ENCODE data around the gene GTF2H1. TPM values are rescaled to one million over a fixed set of nuclear protein-coding genes. Genes with fewer than 3 reads are reported as not detected.
A peak's percentile ranks its signal among the peaks of the same experiment; 100 is the strongest.

Gene GTF2H1
- total RNA-seq, 1 donor: 123 TPM

DNA sequence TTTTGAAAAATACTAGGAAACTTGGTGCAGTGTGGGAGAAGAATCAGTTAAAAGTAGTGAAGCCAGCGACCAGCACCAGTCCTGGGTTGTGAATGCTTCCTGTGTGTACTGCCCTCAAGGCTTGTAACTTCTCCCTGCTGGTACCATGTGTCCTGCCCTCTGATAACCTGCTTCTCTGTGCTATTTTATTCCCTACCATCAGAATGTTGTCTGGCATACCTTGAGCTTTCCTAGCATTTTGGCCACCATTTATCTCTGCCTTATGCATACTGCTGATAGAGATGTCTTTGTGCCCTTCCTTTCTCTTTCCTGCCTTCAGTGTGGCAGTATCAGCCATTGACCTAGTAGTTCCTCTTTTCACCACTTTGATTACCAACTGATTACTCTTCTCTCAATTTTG, 2.0 kb downstream of the GTF2H1 start:
- peaks cover 39% of the 10 kb centered on the region for H3K4me1 ChIP-seq (ENCODE audit: insufficient read depth, low read length)
- peaks cover 6% of the 10 kb centered on the region for H3K36me3 ChIP-seq (ENCODE audit: insufficient read depth, low read length)
- peak overlapping the region; percentile 43 for H3K27ac ChIP-seq (ENCODE audit: low read depth, low read length)
- TF ChIP-seq, protein P1, sequence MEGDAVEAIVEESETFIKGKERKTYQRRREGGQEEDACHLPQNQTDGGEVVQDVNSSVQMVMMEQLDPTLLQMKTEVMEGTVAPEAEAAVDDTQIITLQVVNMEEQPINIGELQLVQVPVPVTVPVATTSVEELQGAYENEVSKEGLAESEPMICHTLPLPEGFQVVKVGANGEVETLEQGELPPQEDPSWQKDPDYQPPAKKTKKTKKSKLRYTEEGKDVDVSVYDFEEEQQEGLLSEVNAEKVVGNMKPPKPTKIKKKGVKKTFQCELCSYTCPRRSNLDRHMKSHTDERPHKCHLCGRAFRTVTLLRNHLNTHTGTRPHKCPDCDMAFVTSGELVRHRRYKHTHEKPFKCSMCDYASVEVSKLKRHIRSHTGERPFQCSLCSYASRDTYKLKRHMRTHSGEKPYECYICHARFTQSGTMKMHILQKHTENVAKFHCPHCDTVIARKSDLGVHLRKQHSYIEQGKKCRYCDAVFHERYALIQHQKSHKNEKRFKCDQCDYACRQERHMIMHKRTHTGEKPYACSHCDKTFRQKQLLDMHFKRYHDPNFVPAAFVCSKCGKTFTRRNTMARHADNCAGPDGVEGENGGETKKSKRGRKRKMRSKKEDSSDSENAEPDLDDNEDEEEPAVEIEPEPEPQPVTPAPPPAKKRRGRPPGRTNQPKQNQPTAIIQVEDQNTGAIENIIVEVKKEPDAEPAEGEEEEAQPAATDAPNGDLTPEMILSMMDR (IDR thresholded peaks at IDR 0.05; ENCODE audit: extremely low read depth, low read depth, low read length): no peak
- H3K27me3 ChIP-seq (ENCODE audit: insufficient read depth, low read length): no peaks in the 10 kb centered on the region
- peak overlapping the region; percentile 99 for H3K4me2 ChIP-seq (ENCODE audit: insufficient read depth, low read length)
- no peak overlapping the region for H2AFZ ChIP-seq (ENCODE audit: low read length)
- H3K79me2 ChIP-seq (ENCODE audit: insufficient read depth, low read length): peaks cover 95% of the 10 kb centered on the region
- DNase-seq (ENCODE audit: insufficient read length, low spot score, missing footprints): no peak
- peaks cover 17% of the 10 kb centered on the region for H4K20me1 ChIP-seq (ENCODE audit: insufficient read depth, low read length)
- peak overlapping the region; percentile 96 for H3K4me3 ChIP-seq (ENCODE audit: insufficient read depth, low read length)
- H3K9me3 ChIP-seq (ENCODE audit: low read depth, low read length): no peaks in the 10 kb centered on the region

DNA sequence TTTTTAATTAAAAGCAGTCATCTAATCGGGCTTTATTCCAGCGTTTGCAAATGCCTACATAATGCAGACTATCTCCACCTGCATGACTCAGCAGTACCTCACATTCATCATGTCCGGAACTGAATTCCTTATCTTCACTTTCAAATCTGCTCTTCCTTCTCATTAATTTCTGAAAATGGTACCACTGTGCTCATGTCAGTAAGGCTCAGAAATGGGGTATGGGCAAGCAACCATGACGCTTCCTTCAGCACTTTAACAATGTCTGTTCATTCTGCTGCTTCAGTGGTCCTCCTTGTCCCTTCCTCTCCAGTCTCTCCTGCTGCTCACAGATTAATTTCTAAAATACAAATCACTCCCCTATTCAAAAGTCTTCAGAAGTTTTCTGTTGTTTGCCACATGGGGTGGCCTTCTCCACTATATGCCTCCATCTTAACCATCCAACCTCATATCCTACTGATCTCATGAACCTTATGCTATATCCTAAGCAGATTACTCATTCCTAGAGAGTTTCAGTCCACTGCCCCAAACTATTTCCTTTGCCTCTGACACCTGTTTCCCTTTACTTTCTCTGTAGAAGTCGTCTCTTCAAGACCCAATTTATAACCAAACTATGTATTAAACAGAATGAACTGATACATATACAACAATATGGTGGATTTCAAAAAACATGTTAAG, 7.0 kb downstream of the GTF2H1 start:
- H3K36me3 ChIP-seq (ENCODE audit: insufficient read depth, low read length): peaks cover 24% of the 10 kb centered on the region
- H3K4me3 ChIP-seq (ENCODE audit: insufficient read depth, low read length): no peak overlapping the region
- H3K4me2 ChIP-seq (ENCODE audit: insufficient read depth, low read length): no peak overlapping the region
- peaks cover 8% of the 10 kb centered on the region for H3K4me1 ChIP-seq (ENCODE audit: insufficient read depth, low read length)
- no peaks in the 10 kb centered on the region for H3K9me3 ChIP-seq (ENCODE audit: low read depth, low read length)
- TF ChIP-seq, protein P1 (IDR thresholded peaks at IDR 0.05; ENCODE audit: extremely low read depth, low read depth, low read length): no peak
- peaks cover 14% of the 10 kb centered on the region for H4K20me1 ChIP-seq (ENCODE audit: insufficient read depth, low read length)
- H3K79me2 ChIP-seq (ENCODE audit: insufficient read depth, low read length): peaks cover 87% of the 10 kb centered on the region
- H2AFZ ChIP-seq (ENCODE audit: low read length): no peak overlapping the region
- H3K27me3 ChIP-seq (ENCODE audit: insufficient read depth, low read length): no peaks in the 10 kb centered on the region
- no peak for DNase-seq (ENCODE audit: insufficient read length, low spot score, missing footprints)
- H3K27ac ChIP-seq (ENCODE audit: low read depth, low read length): no peak overlapping the region

DNA sequence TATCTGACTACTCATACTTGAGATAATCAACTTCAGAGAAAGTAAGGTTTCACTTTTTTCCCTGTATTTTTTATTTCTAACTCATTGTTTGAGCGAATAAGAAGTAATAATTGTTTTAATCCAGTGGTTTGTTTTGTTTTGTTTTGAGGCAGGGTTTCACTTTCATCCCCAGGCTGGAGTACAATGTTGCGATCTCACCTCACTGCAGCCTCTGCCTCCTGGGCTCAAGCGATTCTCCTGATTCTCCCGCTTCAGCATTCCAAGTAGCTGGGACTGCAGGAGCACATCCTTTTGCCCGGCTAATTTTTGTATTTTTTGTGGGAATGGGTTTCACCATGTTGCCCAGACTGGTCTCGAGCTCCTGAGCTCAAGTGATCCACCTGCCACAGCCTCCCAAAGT, 8.6 kb downstream of the GTF2H1 start:
- no peak overlapping the region for H3K27ac ChIP-seq (ENCODE audit: low read depth, low read length)
- no peaks in the 10 kb centered on the region for H4K20me1 ChIP-seq (ENCODE audit: insufficient read depth, low read length)
- no peaks in the 10 kb centered on the region for H3K9me3 ChIP-seq (ENCODE audit: low read depth, low read length)
- TF ChIP-seq, protein P1 (IDR thresholded peaks at IDR 0.05; ENCODE audit: extremely low read depth, low read depth, low read length): no peak
- H2AFZ ChIP-seq (ENCODE audit: low read length): no peak overlapping the region
- no peaks in the 10 kb centered on the region for H3K27me3 ChIP-seq (ENCODE audit: insufficient read depth, low read length)
- peaks cover 37% of the 10 kb centered on the region for H3K36me3 ChIP-seq (ENCODE audit: insufficient read depth, low read length)
- no peaks in the 10 kb centered on the region for H3K4me1 ChIP-seq (ENCODE audit: insufficient read depth, low read length)
- H3K4me3 ChIP-seq (ENCODE audit: insufficient read depth, low read length): no peak overlapping the region
- peaks cover 84% of the 10 kb centered on the region for H3K79me2 ChIP-seq (ENCODE audit: insufficient read depth, low read length)
- DNase-seq (ENCODE audit: insufficient read length, low spot score, missing footprints): no peak
- no peak overlapping the region for H3K4me2 ChIP-seq (ENCODE audit: insufficient read depth, low read length)

DNA sequence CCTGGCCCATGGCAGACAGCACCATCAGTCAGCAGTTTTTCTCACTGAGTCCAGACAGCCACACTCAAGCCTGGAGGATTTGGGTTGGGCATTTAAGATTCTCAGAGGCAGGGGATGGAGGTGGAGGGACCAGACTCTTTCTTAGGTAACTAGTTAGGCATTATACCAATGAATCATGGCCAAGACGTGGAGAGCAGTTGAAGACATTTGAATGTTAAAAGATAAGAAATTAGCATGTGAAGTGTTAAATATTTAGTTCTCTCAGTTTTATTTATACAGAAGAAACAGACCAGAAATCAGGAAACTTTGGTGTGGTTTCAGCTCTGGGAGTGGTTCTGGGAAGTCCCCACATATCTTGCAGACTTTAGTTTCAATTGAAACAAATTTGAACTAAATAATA, 9.9 kb downstream of the GTF2H1 start:
- Histone ChIP-seq H3K9me3 (ENCODE audit: low read depth, low read length) (no peaks in the 10 kb centered on the region), H3K36me3 (ENCODE audit: insufficient read depth, low read length) (peaks cover 44% of the 10 kb centered on the region), H3K27me3 (ENCODE audit: insufficient read depth, low read length) (no peaks in the 10 kb centered on the region)

More for the DNA sequence above, 9.9 kb downstream of the GTF2H1 start:
- H3K79me2 ChIP-seq (ENCODE audit: insufficient read depth, low read length): peaks cover 73% of the 10 kb centered on the region
- TF ChIP-seq, protein P1 (IDR thresholded peaks at IDR 0.05; ENCODE audit: extremely low read depth, low read depth, low read length): no peak
- no peak for DNase-seq (ENCODE audit: insufficient read length, low spot score, missing footprints)
- H4K20me1 ChIP-seq (ENCODE audit: insufficient read depth, low read length): no peaks in the 10 kb centered on the region
- no peak overlapping the region for H3K4me3 ChIP-seq (ENCODE audit: insufficient read depth, low read length)
- no peaks in the 10 kb centered on the region for H3K4me1 ChIP-seq (ENCODE audit: insufficient read depth, low read length)
- no peak overlapping the region for H3K27ac ChIP-seq (ENCODE audit: low read depth, low read length)
- H2AFZ ChIP-seq (ENCODE audit: low read length): no peak overlapping the region
- no peak overlapping the region for H3K4me2 ChIP-seq (ENCODE audit: insufficient read depth, low read length)
